Lung (tissue), 12 donors: Measurements from ENCODE around the gene EFS. TPM values are rescaled to one million over a fixed set of nuclear protein-coding genes. Genes with fewer than 3 reads are reported as not detected.

ENCODE experiments used
- ATAC-seq: fragments of 200-7000 bp; cut with Tn5 transposase; one replicate; pipeline ENCODE4 v1.9.1; 2020; ENCODE audit warnings: moderate number of reproducible peaks; ENCODE audit not compliant: insufficient read depth, low FRiP score
- DNase-seq, 3 donors: peaks; one replicate each; pipeline ENCODE4 v3.0.0-alpha.2; 2013 to 2017
- H3K27ac ChIP-seq, 2 donors: one replicate each; pipeline ENCODE4 v1.5.1; 2013; ENCODE audit warnings: mild to moderate bottlenecking in 2 of 2, moderate library complexity in 2 of 2, control low read depth in 1 of 2, inconsistent platforms in 1 of 2, low read depth in 1 of 2, low read length in 1 of 2
- H3K27me3 ChIP-seq, 3 donors: one replicate each; pipeline ENCODE4 v1.5.1; 2013; ENCODE audit warnings: low read length in 2 of 3; ENCODE audit not compliant: control insufficient read depth in 3 of 3, insufficient read depth in 3 of 3
- H3K36me3 ChIP-seq, 4 donors: one replicate each; pipeline ENCODE4 v1.5.1; 2013; ENCODE audit warnings: low read length in 4 of 4, mild to moderate bottlenecking in 1 of 4, moderate library complexity in 1 of 4; ENCODE audit not compliant: control insufficient read depth in 4 of 4, insufficient read depth in 4 of 4
- H3K4me1 ChIP-seq, 5 donors: one replicate each; pipeline ENCODE4 v1.5.1; 2013; ENCODE audit warnings: low read length in 5 of 5, mild to moderate bottlenecking in 2 of 5, moderate library complexity in 1 of 5; ENCODE audit not compliant: control insufficient read depth in 5 of 5, insufficient read depth in 5 of 5
- H3K4me3 ChIP-seq: one replicate; pipeline ENCODE4 v1.5.1; 2013; ENCODE audit warnings: mild to moderate bottlenecking, control low read depth, moderate library complexity
- H3K9ac ChIP-seq, 2 donors: one replicate each; pipeline ENCODE4 v1.5.1; 2013; ENCODE audit warnings: low read length in 2 of 2, control low read depth in 1 of 2; ENCODE audit not compliant: insufficient read depth in 1 of 2
- H3K9me3 ChIP-seq, 4 donors: one replicate each; pipeline ENCODE4 v1.5.1; 2013; ENCODE audit warnings: low read length in 3 of 4, mild to moderate bottlenecking in 1 of 4, moderate library complexity in 1 of 4; ENCODE audit not compliant: control insufficient read depth in 4 of 4, insufficient read depth in 3 of 4
- WGBS, 2 donors: extraction: QIAGEN DNeasy Blood & Tissue Kit; methylation state at CpG; one replicate each; pipeline ENCODE4 v1.1.7; 2013; 5-methylcytosine and 5-hydroxymethylcytosine counted together
- polyA plus RNA-seq, 2 donors: library from polyadenylated mRNA; stranded (reverse); fragments of 200-250 nt; gene quantifications; one replicate each; pipeline ENCODE4 v1.2.1, GENCODE V29; 2013
- total RNA-seq, 2 donors: library from RNA; depleted of rRNA in 1 of 2; stranded (reverse); fragments of >200 nt in 1 of 2; gene quantifications; one replicate each; pipeline ENCODE4 v1.2.1, GENCODE V29; 2014 to 2021
- TF ChIP-seq, protein P1 (sequence below): IDR thresholded peaks from 2 replicates; pipeline ENCODE4 v1.5.1; 2012; ENCODE audit warnings: mild to moderate bottlenecking; ENCODE audit errors: control extremely low read depth, extremely low read depth
- donor health status: control.
- donor health status: control.
- donor health status: Bipolar disorder and iron deficiency.
- donor health status: healthy.
- donor health status: DM: yes; HTN: yes; CAD: no.

EFS gene
- total and polyA plus RNA-seq, 4 donors, result 6.5 to 19.9 (median 12.7) TPM

DNA sequence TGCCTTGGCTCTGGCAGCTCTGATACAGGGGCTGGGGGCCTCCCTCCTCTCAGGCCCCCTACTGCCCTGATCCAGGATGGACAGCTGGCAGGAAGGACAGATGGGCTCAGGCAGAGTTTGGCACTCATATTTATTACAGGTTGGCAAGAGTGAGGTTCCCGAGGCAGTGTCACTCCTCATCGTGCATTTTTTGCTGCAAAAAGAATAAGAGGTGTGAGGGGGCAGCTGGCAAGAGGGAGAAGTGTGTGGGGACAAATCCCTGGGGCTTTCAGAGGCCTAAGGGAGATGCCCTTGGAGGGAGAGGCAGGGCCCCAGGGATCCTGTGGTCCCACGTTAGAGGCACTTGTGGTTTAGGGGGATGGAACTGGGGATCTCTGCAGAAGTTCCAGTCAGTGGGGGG lies 16.9 kb upstream of the EFS start:
- peaks cover 0 to 10% (median 0%) of the 10 kb centered on the region in 4 donors for H3K36me3 ChIP-seq
- WGBS, 2 donors, result 44 to 45% methylated on average over 3 of the region's 3 CpGs

GRCh38 chr14:23380976-23381375 lies 16.0 kb upstream of the EFS start:
- H3K4me1 ChIP-seq, result peaks cover 0 to 12% (median 0%) of the 10 kb centered on the region in 5 donors
- H3K36me3 ChIP-seq, result peaks cover 0 to 10% (median 0%) of the 10 kb centered on the region in 4 donors
- H3K27ac ChIP-seq, result no peak overlapping the region
- DNase-seq (no peak), ATAC-seq (no peak)
- 74 to 92% methylated on average over 4 of the region's 4 CpGs for WGBS, 2 donors
- H3K9ac ChIP-seq, result no peak overlapping the region
- TF ChIP-seq, protein P1, sequence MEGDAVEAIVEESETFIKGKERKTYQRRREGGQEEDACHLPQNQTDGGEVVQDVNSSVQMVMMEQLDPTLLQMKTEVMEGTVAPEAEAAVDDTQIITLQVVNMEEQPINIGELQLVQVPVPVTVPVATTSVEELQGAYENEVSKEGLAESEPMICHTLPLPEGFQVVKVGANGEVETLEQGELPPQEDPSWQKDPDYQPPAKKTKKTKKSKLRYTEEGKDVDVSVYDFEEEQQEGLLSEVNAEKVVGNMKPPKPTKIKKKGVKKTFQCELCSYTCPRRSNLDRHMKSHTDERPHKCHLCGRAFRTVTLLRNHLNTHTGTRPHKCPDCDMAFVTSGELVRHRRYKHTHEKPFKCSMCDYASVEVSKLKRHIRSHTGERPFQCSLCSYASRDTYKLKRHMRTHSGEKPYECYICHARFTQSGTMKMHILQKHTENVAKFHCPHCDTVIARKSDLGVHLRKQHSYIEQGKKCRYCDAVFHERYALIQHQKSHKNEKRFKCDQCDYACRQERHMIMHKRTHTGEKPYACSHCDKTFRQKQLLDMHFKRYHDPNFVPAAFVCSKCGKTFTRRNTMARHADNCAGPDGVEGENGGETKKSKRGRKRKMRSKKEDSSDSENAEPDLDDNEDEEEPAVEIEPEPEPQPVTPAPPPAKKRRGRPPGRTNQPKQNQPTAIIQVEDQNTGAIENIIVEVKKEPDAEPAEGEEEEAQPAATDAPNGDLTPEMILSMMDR, result no peak
- no peaks in the 10 kb centered on the region for H3K9me3 ChIP-seq
- no peaks in the 10 kb centered on the region for H3K27me3 ChIP-seq
- H3K4me3 ChIP-seq, result no peak overlapping the region

More for the DNA sequence above, 16.9 kb upstream of the EFS start:
- Histone ChIP-seq H3K4me1 (peaks cover 0 to 6% (median 0%) of the 10 kb centered on the region in 5 donors), H3K27ac (peak overlapping the region in 1 of 2 donors; percentile 0), H3K27me3 (no peaks in the 10 kb centered on the region), H3K4me3 (no peak overlapping the region), H3K9me3 (no peaks in the 10 kb centered on the region), H3K9ac (no peak overlapping the region)
- DNase-seq, result no peak
- TF ChIP-seq, protein P1, result no peak
- no peak for ATAC-seq

GRCh38 chr14:23380197-23380914 lies 15.4 kb upstream of the EFS start:
- Histone ChIP-seq H3K4me1 (peaks cover 0 to 12% (median 0%) of the 10 kb centered on the region in 5 donors), H3K4me3 (no peak overlapping the region), H3K27me3 (no peaks in the 10 kb centered on the region), H3K36me3 (peaks cover 0 to 6% (median 0%) of the 10 kb centered on the region in 4 donors), H3K27ac (no peak overlapping the region), H3K9ac (no peak overlapping the region), H3K9me3 (no peaks in the 10 kb centered on the region)
- no peak for DNase-seq
- 62 to 83% methylated on average over 16 of the region's 16 CpGs for WGBS, 2 donors
- TF ChIP-seq, protein P1, result no peak
- ATAC-seq, result no peak
